T-helper 2 cell (primary cell): ENCODE data around the gene DDX3X.
"Not testable (repeated sequence)": the region's sequence is repeated elsewhere in the genome, so short reads cannot be mapped to it uniquely, and the experiment has no call there.

ENCODE experiments used
- DNase-seq, 5 experiments: peaks; one replicate each; pipeline versions ENCODE4 v3.0.0 to v3.0.0-alpha.2; 2012 to 2022

The DDX3X gene

DNA sequence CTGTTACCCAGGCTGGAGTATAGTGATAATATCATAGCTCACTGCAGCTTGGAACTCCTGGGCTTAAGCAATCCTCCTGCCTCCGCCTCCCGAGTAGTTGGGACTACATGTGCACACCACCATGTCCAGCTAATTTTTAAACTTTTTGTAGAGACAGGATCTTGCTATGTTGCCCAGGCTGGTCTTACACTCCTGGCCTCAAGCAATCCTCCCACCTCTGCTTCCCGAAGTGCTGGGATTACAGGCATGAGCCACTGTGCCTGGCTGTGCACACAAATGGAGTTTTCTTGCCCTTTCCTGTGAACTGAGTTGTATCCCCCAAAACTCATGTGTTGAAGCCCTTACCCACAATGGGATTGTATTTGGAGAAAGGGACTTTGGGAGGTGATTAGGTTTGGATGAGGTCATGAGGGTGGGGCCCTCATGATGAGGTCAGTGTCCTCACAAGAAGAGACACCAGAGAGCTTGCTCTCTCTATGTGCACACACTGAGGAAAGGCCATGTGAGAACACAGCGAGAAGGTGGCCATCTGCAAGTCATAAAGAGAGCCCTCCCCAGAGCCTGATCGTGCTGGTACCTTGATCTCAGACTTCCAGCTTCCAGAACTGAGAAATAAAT, 40.1 kb downstream of the DDX3X start:
- no peak for DNase-seq

DNA sequence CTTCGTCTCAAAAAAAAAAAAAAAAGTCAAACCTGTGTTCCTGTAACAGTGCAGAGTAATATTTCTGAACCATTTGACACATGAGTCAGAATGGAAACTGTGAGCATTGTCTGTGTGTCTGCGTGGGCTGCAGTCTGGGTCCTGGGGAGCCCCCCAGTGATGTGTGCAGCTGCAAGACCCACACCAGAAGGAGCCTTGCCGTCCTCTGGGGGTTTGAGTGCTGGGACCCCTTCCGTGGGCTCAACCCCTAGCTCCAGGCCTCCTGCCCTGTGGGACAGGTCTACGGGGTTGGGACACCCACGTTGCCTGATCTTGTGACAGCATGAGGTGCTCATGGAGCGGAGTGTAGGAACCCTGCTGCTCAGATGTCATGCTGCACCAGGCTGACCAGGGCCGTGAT, 43.7 kb downstream of the DDX3X start:
- DNase-seq, result peak in 1 of 5 experiments; percentile 3

DNA sequence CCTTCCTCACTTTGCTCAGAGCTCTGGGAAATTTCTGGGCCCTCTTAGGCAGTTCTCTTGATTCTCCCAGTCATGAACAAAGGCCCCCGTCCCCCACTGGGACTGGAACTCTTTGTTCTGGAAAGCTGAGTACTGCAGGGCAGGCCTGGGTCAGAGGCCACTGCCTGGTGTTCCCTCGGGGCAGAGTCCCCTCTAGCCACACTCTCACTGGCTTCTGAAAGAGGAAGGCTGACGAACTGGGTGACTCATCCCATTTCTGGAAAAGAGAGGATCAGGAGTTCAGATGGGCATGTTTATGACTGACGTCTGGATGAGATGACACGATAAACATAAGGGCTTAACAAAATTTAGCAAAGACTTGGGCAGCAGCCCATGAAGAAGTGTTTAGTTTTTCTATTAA, 47.7 kb downstream of the DDX3X start:
- no peak for DNase-seq

DNA sequence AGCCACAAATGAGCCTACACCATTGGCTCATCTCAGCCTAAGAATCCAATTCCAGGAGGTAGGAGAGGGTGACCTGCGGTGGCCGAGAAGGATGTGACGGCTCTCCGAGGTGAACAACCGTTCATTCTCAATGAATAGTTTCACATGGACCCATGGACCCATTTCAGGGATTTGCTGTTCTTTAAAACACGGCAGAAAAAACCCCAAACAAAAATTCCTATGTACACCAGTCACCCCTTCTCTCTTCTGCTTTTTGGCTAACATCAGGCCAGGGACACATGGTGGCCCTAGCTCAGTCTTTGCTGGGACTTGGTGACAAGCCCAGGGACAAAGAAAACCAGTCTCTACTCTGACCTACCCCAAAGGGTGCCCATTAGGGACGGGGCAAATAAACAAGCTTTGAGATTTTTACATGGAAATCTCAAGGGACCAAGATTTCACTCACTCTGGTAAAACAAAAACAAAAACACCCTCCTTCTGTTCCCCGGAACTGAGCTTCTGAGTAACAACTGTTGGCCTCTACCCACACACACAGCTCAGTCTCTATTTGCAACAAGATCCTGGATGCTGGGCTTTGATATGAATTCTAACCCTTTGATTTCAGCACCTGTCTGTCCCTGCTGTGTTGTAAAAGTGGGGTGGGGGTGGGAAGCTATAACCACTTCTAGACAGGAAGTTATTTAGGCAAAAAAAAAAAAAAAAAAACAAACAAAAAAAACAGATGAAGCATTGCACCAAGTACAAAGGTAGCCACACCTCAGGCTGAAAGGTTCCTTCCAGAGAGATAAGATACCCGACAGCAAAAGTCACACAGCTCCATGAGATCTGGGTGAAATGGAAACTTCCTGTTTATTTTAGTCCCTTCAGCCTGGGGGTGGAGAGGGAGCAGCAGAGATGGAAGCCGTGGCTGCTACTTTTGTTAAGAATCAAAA, 49.0 kb downstream of the DDX3X start:
- peak in 2 of 5 experiments; percentile 4 to 83 for DNase-seq

DNA sequence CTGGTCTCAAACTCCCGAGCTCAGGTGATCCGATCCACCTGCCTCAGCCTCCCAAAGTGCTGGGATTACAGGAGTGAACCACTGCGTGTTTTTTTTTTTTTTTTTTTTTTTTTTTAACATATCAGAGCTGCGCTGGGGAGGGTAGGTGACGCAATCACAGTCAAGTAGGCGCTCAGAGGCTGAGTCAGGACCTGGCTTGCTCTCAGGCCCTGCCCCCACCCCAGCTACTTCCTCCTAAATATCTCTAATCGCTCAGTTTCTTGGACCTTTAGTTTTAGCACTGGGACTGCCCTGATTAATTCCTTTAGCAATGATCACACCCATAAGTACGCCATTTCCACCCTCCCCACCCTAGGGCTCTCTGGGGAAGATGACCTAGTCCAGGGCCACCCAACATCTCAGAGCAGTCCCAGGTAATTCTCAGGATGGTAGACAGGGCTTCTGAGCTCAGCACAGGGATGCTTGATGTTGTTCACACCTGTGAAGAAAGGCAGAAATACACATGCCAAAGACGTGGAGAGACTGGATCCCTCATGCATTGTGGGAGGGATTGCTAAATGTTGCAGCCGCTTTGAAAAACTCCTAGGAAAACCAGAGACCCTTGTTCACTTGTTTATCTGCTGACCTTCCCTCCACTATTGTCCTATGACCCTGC, 50.2 kb downstream of the DDX3X start:
- DNase-seq, result peak in 4 of 5 experiments; percentile 13 to 84 (median 14)

DNA sequence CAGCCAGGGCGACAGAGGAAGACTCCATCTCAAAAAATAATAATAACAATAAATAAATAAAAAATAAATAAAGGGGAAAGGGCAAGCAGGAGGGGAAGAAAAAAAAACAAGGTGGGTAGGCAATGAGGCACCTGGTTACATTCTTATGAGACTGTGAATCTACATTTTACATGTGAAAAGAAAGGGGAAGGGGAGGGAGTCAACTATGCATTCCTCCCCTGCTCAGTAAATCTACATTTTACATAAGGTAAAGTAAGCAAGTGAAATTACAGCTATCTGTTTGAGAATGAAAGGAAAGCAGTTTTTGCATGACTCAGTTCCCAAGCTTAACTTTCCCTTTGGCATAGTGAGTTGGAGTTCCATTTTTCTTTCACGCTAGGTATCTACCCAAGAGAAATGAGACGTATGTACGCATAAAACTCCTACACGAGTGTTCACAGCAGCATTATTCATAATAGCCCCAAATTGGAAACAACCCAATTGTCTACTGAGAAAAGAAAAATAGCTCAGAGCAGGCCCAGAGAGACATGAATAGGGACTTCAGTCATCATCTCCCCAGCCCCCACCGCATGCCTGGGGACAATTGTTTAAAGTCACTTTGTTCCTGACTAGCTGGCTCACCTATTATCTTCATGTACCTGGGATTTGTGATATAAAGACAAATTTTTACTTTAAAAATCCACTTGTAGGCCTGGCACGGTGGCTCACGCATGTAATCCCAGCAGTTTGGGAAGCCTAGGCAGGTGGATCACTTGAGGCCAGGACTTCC, 52.4 kb downstream of the DDX3X start:
- no peak for DNase-seq

DNA sequence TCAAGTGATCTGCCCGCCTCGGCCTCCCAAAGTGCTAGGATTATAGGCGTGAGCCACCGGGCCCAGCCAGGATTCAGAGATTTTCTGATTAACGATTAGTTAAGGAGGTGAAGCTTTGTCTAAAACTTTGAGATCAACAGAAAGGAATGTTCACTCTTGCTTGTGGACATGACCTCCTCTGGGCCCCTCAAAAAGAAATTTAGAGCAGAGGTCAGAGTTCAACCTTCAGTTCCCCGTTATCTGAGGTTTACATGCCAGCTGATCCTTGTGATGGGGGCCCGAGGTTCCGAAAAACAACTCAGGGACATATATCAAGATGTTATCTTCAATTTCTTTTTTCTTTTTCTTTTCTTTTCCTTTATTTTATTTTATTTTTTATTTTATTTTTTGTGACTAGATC, 54.6 kb downstream of the DDX3X start:
- DNase-seq, result no peak

DNA sequence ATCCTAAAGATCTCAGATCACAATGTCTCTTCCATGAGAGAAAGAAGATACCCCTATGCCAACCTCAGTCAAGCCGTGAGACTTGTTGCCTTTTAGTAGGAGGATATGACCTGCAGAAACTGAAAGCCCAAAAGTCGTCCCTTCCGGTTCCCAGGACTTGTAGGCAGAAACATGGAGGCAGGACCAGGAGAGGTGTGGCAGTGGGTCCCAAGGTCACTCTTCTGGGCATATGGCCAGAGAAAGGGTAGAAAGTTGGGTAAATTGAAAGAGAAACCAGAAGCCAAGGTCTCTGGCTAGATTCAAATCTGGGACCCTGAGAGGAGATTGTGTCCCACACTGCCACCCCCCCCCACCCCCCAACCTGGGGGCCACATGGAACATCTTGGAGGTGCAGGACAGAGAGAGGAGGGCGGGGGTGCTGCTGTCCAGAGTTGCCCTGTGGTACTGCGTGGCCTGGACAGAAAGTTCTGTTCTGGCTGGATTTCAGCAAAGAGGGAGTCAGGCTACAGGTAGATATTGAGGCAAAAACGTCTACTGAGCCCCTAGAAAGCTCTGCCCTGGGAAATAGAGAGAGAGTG, 55.4 kb downstream of the DDX3X start:
- no peak for DNase-seq

DNA sequence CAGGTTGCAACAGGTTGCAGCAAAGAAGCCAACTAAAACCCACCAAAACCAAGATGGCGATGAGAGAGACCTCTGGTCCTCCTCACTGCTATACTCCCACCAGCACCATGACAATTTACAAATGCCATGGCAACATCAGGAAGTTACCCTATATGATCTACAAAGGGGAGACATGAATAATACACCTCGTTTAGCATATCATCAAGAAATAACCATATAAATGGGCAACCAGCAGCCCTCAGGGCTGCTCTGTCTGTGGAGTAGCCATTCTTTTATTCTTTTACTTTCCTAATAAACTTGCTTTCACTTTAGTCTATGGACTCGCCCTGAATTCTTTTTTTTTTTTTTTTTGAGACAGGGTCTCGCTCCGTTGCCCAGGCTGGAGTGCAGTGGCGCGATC, 56.6 kb downstream of the DDX3X start:
- DNase-seq, result not testable (repeated sequence)

DNA sequence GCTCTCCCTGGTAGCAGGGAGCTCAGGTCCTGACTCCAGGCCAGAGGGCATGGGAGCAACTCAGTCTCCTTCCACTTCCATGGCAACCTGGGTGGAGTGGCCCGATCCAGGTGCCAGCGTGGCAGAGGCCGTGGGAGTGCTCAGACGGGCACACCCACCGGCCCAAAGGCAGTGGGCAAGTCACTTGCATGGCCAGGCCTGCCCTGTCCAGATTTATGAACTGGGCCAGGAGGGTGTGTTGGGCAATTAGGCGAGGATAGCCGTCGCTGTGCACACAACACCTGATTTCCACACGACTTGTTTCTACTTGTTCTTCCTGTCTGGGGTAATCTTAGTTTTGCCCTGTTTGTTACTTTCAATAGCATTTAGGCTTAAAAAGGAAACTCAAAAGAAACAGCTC, 57.6 kb downstream of the DDX3X start:
- DNase-seq, result no peak

DNA sequence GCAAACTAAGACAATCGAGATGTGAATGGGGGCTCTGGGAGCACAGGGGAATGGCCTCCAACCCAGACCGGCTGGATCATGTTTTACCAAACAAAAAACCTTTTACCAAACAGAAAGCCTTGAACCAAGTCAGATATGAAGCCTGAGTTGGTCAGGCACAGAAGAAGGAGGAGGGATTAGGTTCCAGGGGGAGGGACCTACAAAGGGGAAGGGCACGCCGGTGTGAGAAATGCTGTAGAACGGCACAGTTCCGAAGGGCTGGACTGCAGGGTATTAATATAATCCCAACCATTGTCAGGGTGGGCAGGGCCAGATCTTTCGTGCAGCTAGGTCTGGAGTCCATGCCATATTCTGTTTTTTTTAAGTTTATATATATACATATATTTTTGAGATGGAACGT, 60.3 kb downstream of the DDX3X start:
- no peak for DNase-seq

DNA sequence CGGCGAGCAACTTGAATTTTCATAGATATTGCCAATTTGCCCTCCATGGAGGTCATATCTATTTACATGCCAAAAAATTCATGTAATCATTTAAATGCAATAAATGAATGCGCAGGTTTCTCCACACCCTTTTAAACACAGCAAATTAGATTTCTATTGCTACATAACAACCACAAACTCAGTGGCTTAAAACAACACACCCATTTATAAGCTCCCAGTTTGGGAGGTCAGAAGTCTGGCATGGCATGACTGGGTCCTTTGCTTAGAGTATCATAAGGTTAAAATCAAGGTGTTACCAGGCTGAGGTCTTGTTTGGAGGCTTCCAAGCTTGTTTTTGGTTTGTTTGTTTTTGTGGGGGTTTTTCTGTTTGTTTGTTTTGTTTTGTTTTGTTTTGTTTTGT, 63.3 kb downstream of the DDX3X start:
- DNase-seq, result no peak

DNA sequence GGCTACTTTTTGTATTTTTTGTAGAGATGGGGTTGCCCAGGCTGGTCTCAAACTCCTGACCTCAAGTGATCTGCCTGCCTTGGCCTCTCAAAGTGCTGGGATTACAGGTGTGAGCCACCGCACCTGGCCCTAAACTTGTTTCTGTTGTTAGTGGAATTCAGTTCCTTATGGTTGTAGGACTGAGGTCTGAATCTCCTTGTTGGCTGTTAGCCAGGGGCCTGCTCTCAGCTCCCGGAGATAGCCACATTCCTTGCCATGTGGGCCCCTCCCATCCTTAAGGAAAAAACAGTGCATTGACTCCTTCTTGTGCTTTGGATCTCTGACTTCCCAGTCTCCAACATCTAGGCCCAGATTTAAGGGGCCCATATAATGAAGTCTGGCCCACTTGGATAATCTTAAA, 63.8 kb downstream of the DDX3X start:
- no peak for DNase-seq

DNA sequence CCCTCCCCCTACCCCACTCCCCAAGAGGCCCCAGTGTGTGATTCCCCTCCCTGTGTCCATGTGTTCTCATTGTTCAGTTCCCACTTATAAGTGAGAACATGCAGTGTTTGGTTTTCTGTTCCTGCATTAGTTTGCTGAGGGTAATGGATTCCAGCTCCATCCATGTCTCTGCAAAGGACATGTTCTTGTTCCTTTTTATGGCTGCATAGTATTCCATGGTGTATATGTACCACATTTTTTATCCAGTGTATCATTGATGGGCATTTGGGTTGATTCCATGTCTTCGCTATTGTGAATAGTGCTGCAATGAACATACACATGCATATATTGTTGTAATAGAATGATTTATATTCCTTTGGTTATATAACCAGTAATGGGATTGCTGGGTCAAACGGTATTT, 68.6 kb downstream of the DDX3X start:
- not testable (repeated sequence) for DNase-seq

DNA sequence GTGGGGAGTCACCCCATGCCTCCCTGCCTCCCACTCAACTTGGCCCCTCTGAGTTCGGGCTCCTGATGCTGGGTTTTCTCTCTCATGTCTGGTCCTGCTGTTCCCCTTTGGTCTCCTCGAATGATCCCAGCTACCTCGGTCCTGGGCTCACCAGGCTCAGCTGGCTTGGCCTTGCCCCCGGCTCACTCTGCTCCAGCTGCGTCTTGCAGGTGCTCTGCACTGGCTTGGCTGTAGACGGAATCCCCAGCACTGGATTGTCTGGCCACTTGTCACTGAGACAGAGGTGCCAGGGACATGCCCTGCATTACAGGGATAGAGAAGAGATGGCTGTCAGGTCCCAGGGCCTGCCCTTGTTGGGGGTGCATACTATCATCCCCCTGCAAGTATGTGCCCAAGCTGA, 71.6 kb downstream of the DDX3X start:
- no peak for DNase-seq

DNA sequence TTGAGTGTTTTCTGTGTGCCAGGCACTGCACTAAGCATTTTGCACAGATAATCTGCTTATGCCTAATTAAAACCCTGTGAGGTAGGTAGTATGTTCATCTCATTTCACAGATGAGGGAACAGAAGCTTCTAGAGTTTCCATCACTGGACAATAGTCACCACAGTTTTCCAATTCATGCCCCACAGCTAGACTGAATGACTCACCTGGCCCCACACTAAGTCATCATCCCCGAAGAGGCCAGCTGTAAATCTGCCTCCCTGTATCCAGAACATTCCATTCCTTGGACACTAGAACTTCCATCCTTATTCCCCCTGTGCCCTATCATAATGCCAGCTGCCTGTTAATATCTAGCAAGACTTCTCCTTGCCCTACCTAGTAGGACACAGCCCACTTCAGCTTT, 72.2 kb downstream of the DDX3X start:
- no peak for DNase-seq

DNA sequence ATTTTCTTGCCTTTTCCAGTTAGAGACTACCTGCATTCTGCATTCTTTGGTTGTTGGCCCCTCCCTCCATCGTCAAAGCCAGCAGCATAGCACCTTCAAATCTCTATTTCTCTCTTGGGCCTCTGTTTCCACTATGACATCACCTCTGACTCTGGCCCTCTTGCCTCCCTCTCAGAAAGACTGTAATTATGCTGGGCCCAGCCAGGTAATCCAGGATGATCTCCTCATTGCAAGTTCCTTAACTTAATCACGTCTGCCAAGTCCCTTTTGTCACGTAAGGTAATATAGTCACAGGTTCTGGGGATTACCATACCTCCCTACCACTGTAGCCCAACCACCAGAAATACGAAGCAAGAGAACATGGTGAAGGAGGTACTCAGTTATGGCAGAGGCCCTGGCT, 73.9 kb downstream of the DDX3X start:
- DNase-seq, result no peak

DNA sequence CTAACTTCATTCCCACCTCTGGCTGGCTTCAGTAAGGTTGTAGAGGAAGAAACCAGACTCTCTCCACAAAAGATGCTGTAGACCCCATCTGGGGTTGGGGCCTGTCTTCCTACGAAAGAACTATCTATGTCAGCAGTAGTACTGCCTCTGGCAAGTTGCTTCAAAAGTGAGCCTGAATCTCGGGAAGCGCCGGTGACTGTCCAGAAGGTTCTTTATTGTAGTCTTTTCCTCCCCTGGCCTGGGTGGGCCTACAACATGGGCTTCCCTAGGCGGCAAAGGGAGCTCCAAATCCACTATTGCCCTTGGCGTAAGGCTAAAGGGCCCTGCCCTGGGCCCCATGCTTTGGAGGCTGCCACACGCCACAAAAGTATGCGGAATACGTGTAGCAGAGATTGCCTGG, 74.6 kb downstream of the DDX3X start:
- DNase-seq, result no peak

DNA sequence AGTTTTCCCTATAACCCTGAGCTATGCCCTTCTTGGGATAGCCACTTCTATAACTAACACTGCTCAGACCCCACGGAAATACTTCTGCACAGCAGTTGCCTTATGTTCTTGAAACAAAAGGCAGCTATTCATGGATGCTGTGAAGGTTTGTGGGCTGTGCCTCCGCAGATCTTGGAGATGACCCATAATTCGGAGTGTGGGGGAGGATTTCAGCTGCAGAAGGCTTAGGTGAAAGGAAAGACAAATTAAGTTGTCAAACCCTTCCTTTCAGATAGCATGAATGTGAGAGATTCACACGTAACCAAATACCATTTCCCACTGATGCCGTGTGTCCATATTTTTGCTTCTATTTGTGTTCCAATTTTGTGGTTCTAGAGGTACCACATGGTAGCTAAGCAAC, 75.0 kb downstream of the DDX3X start:
- DNase-seq, result no peak

DNA sequence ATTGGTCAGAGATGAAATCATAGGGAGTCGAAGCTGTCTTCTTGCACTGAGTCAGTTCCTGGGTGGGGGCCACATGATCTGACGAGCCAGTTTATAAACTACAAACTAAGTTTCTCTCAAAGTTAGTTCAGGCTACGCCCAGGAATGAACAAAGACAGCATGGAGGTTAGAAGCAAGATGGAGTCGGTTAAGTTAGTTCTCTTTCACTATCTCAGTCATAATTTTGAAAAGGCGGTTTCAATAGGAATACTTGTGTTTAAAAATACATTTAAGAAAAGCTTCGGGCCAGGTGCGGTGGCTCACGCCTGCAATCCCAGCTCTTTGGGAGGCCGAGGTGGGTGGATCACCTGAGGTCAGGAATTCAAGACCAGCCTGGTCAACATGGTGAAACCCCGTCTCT, 77.3 kb downstream of the DDX3X start:
- not testable (repeated sequence) for DNase-seq

DNA sequence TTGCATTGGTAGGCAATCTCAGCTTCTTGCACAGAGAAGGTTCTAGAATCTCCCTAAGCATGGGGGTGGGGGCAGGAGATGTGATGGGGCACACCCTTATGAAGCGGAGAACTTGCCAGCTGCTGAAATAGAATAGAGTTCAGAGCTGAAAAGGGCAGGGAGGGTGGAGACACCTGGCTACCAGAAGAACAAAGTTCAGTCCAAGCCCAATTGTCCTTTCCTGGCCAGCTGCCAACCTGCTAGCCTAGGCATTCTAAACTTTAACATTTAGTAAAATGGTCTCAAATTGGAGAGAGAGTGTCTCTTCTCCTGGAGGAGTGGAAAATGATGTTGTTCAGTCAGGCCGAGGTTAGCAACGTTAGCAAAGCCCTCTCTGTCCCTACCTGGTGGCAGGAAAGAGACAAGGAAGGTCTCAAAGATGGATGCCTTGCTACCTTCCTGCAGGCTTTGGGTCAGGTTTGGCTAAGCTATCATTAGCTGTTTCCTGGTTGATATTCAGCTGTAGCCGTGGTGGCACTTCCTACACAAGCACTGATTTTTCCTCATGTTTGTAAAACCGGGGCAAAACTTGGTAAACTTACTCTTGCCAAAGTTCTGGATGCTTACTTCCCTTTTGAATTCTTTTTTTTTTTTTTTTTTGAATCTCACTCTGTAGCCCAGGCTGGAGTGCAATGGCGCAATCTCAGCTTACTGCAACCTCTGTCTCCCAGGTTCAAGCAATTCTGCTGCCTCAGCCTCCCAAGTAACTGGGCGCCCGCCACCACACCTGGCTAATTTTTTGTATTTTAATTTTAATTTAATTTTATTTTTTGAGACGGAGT, 78.5 kb downstream of the DDX3X start:
- no peak for DNase-seq
